ENCODE results near the gene DOC2A.

DNA sequence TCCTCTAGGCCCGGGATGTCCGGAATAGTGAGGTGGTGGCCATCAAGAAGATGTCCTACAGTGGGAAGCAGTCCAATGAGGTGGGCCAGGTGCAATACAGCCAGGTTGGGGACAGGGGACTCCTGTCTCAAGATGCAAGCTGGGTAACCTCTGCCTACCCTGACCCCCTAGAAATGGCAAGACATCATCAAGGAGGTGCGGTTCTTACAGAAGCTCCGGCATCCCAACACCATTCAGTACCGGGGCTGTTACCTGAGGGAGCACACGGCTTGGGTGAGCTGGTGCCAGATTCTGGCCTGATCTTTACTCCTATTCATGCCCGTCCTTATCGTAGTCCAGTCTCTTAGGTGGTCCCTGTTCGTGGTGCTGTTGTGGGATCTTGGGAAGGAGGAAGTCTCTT, 32.7 kb downstream of the DOC2A start:
- TF ChIP-seq EZH2 (IDR thresholded peaks at IDR 0.05) (no peak), POLR2AphosphoS5 (IDR thresholded peaks at IDR 0.05; ENCODE audit: borderline replicate concordance, low read depth, low read length) (no peak)

Data from SK-N-MC (cell line).